Thyroid gland (tissue), 4 donors: ENCODE measurements around the gene SLC13A5. TPM values are rescaled to one million over a fixed set of nuclear protein-coding genes. Genes with fewer than 3 reads are reported as not detected.

Source experiments
- DNase-seq, 2 donors: peaks; one replicate each; pipeline ENCODE4 v3.0.0-alpha.2; 2019
- H3K27ac ChIP-seq, 3 donors: fragments of 200-600 bp; sonication (generic); 1 replicate in 2 of 3; 2 replicates in 1 of 3; pipeline ENCODE4 v1.5.1; 2016 to 2019; ENCODE audit warnings: mild to moderate bottlenecking in 1 of 3, moderate library complexity in 1 of 3
- H3K27me3 ChIP-seq: fragments of 200-600 bp; sonication (generic); one replicate; pipeline ENCODE4 v1.5.1; 2019
- H3K36me3 ChIP-seq, 2 donors: fragments of 200-600 bp; sonication (generic); one replicate each; pipeline ENCODE4 v1.5.1; 2016 to 2019
- H3K4me1 ChIP-seq, 2 donors: fragments of 200-600 bp; sonication (generic); one replicate each; pipeline ENCODE4 v1.5.1; 2017 to 2019
- H3K4me3 ChIP-seq, 3 donors: fragments of 200-600 bp; sonication (generic); replicated peaks in 1 of 3; 1 replicate in 2 of 3; 2 replicates in 1 of 3; pipeline ENCODE4 v1.5.1; 2016; ENCODE audit warnings: mild to moderate bottlenecking in 1 of 3
- H3K9me3 ChIP-seq: fragments of 200-600 bp; sonication (generic); one replicate; pipeline ENCODE4 v1.5.1; 2017
- POLR2A ChIP-seq, 2 donors: fragments of 450-650 bp; IDR thresholded peaks; one replicate each; pipeline ENCODE4 v1.6.1; 2017; ENCODE audit warnings: antibody characterized with exemption in 2 of 2, mild to moderate bottlenecking in 2 of 2, moderate library complexity in 1 of 2
- WGBS, 2 donors: methylation state at CpG; one replicate each; pipeline ENCODE4 v1.1.5; 2017; 5-methylcytosine and 5-hydroxymethylcytosine counted together
- intact Hi-C: fragments of 100-400 bp; cut with DNase I; formaldehyde crosslinking; loops from one replicate; pipeline ENCODE4 v1.15.1; 2023
- total RNA-seq, 4 donors: library from RNA; depleted of rRNA; stranded (reverse); fragments of >200 nt; gene quantifications; one replicate each; pipeline ENCODE4 v1.2.3, GENCODE V29; 2016
- TF ChIP-seq, protein P1 (sequence below), 6 experiments: fragments of 200-600 bp in 3 of 6; fragments of 450-650 bp in 3 of 6; sonication (generic) in 3 of 6; IDR thresholded peaks; one replicate each; pipeline ENCODE4 v1.5.1; 2016 to 2019; ENCODE audit warnings: antibody characterized with exemption in 6 of 6, mild to moderate bottlenecking in 2 of 6, inconsistent platforms in 1 of 6, moderate library complexity in 1 of 6

SLC13A5 gene
- total RNA-seq, 4 donors from 2014 or later, result 0.27 to 0.63 TPM; not detected in 2

DNA sequence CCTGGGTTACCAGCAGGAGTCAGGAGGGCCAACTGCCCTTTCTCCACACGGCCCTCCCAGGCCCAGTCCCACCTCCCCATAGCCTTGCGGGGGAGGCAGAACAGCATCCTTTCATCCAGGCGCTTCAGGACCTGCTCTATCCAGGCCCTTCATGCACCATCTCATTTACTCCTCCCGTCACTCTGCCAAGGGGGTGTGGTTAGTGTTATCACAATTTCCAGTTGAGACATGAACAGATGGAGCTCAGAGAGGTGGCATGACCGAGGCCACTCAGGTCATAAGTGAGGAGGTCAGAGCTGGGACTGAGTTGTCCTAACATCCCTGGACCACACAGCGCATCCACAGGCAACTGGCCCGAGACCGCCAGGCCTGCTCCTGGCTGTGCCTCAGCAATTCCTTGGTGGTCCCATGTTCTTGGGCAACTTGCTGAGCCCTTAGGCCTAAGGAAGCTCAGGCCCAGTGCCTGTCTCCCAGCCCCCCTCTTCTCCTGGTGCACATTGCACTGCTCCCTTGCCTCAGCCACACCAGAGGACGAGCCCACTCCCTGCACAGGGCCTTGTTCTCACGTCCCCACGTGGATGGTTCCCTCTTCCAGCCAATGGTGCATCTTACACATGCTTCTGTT is 37.9 kb downstream of the SLC13A5 start:
- H3K4me1 ChIP-seq, result no peaks in the 10 kb centered on the region
- H3K27me3 ChIP-seq, result no peaks in the 10 kb centered on the region
- H3K27ac ChIP-seq, result no peak overlapping the region
- no peaks in the 10 kb centered on the region for H3K36me3 ChIP-seq
- DNase-seq, result no peak
- TF ChIP-seq POLR2A (IDR thresholded peaks at IDR 0.05), result no peak
- TF ChIP-seq, protein P1, sequence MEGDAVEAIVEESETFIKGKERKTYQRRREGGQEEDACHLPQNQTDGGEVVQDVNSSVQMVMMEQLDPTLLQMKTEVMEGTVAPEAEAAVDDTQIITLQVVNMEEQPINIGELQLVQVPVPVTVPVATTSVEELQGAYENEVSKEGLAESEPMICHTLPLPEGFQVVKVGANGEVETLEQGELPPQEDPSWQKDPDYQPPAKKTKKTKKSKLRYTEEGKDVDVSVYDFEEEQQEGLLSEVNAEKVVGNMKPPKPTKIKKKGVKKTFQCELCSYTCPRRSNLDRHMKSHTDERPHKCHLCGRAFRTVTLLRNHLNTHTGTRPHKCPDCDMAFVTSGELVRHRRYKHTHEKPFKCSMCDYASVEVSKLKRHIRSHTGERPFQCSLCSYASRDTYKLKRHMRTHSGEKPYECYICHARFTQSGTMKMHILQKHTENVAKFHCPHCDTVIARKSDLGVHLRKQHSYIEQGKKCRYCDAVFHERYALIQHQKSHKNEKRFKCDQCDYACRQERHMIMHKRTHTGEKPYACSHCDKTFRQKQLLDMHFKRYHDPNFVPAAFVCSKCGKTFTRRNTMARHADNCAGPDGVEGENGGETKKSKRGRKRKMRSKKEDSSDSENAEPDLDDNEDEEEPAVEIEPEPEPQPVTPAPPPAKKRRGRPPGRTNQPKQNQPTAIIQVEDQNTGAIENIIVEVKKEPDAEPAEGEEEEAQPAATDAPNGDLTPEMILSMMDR (IDR thresholded peaks at IDR 0.05), result no peak
- intact Hi-C loops, result no loop called here
- H3K9me3 ChIP-seq, result no peaks in the 10 kb centered on the region
- H3K4me3 ChIP-seq, result no peak overlapping the region
- WGBS, 2 donors, result 86 to 87% methylated on average over 9 to 11 of the region's 11 CpGs

DNA sequence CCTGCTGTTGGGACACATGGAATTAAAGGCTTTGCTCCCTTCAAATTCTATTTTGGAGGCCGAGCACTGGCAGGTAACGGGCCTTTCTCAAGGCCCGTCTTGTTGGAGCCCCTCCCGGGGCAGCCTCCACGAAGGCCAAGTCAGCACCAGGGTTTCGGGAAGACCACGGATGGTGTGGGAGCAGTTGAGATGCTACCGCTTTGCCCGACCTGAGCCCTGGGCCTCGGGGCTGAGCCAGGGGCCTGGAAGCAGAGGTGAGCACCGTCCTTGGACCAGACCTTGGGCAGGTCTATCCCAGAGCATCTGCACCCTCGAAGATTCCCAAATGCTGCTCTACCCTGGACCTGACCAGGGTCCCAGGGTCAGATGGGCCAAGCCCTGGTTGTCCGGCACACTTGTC is 38.6 kb downstream of the SLC13A5 start:
- 93 to 95% methylated on average over 11 to 13 of the region's 13 CpGs for WGBS, 2 donors
- intact Hi-C loops, result no loop called here
- Histone ChIP-seq H3K27ac (no peak overlapping the region), H3K27me3 (no peaks in the 10 kb centered on the region), H3K4me3 (no peak overlapping the region), H3K9me3 (no peaks in the 10 kb centered on the region), H3K36me3 (no peaks in the 10 kb centered on the region), H3K4me1 (no peaks in the 10 kb centered on the region)
- TF ChIP-seq, protein P1 (IDR thresholded peaks at IDR 0.05), result no peak
- no peak for TF ChIP-seq POLR2A (IDR thresholded peaks at IDR 0.05)
- no peak for DNase-seq

DNA sequence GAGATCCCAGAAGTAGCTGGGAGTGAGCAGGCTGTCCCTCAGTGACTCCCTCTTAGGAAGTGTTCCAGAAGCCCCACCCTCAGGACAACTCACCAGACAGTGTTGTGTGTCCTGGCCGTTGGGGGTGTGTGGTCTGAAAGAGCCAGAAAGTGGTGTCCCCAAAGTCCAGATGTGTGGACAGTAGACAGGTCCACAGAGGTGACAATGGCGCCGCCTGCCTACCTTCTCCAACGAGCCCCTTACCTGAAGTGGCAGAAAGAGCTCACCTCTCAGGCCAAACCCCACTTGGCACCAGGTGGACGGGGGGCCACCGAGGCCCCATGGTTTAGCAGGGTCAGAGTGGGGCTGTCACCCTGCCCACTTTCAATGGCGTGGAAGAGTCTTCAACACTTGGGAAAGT is 41.7 kb downstream of the SLC13A5 start:
- Histone ChIP-seq H3K4me1 (no peaks in the 10 kb centered on the region), H3K27ac (no peak overlapping the region), H3K9me3 (no peaks in the 10 kb centered on the region), H3K36me3 (no peaks in the 10 kb centered on the region), H3K4me3 (no peak overlapping the region), H3K27me3 (no peaks in the 10 kb centered on the region)
- no peak for TF ChIP-seq POLR2A (IDR thresholded peaks at IDR 0.05)
- TF ChIP-seq, protein P1 (IDR thresholded peaks at IDR 0.05), result no peak
- WGBS, 2 donors, result 77 to 81% methylated on average over 4 to 7 of the region's 7 CpGs
- DNase-seq, result no peak
- intact Hi-C loops, result no loop called here

DNA sequence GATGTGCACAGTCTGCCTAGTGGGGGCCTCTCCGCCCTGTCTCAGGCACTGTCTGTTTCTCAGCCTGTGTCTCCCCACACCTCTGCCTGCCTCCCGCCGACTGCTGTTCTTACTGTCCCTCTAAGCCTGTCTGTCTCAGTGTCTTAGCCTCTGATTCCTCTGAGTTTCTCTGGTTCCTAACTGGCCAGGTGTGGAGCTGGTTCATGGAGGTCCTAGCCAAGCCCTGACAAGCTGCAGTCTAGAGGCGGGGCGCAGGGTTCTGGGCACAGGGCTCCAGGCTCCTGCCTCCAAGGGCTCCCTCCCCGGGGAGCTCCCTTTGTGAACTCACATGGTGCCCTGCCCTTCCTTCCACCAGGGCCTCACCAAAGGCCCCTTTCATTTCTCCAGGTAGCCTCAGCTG is 42.2 kb downstream of the SLC13A5 start:
- Histone ChIP-seq H3K27ac (no peak overlapping the region), H3K4me1 (no peaks in the 10 kb centered on the region), H3K27me3 (no peaks in the 10 kb centered on the region), H3K36me3 (no peaks in the 10 kb centered on the region), H3K4me3 (no peak overlapping the region), H3K9me3 (no peaks in the 10 kb centered on the region)
- 83 to 86% methylated on average over 6 of the region's 6 CpGs for WGBS, 2 donors
- no peak for DNase-seq
- intact Hi-C loops, result no loop called here
- no peak for TF ChIP-seq POLR2A (IDR thresholded peaks at IDR 0.05)
- TF ChIP-seq, protein P1 (IDR thresholded peaks at IDR 0.05), result no peak

DNA sequence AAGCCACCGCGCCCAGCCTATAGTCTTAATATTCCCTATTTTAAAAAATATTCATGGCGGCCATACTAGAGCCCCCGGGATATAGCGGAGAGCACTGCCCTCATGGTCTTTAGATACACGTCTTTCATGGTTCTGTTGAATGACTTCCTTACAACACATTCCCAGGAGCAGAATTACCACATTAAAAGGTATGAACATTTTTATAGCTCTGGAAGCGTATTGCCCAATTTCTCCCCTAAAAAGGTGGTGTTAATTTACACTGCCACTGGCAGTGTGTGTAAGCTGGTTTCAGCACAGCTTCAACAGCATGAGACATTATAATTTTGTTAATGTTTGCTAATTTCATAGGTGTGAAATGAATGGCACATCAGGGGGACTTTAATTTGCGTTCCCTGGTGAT is 42.6 kb downstream of the SLC13A5 start:
- no peak for TF ChIP-seq POLR2A (IDR thresholded peaks at IDR 0.05)
- TF ChIP-seq, protein P1 (IDR thresholded peaks at IDR 0.05), result no peak
- no peaks in the 10 kb centered on the region for H3K4me1 ChIP-seq
- no peak for DNase-seq
- no peaks in the 10 kb centered on the region for H3K27me3 ChIP-seq
- no peak overlapping the region for H3K27ac ChIP-seq
- no peak overlapping the region for H3K4me3 ChIP-seq
- no peaks in the 10 kb centered on the region for H3K9me3 ChIP-seq
- H3K36me3 ChIP-seq, result no peaks in the 10 kb centered on the region
- intact Hi-C loops, result no loop called here
- 94 to 95% methylated on average over 8 of the region's 8 CpGs for WGBS, 2 donors
